ENCODE results near the gene LHFPL5.

Gene LHFPL5

DNA sequence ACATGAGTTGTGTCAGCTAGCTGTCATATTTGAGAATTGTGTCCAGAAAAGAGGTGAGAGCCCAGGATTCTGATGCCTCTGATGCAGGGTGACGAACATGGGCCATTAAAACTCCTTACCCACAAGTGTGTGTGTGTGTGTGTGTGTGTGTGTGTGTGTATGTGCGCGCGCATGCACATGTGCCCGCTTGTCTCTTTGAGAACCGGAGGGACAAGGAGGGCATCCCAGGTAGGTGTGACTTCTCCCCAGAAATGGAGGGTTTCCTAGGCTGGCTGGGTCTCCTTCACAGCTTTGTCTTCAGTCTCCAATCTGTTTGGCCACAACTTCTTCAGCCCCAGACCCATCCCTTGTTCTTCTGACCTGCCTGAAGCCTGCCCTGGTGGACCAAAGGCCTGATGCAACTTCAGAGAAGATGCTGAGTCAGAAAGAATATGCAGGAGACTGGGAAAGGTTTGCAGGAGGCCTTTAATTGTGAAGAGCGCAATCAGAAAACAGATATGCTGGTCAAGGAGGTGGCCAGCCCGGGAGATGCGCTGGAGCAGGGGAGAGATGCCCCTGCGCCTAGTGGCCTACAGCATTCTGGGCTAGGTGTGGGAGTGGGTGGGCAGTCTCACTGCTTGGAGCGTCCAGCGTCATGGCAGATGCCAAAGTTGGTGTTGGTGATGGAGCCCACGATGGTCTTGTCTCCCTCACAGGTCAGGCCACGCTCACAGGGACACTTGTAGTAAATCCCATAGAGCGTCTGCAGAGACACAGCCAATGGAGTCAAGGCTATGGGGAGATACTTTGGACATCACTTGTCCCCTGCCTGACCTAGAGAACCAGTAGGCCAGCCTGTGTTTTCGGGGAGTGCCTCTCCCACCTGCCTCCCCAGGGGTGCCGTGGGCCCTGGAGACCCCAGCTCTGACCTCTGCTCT lies 10.4 kb upstream of the LHFPL5 start:
- DNase-seq = no peak

DNA sequence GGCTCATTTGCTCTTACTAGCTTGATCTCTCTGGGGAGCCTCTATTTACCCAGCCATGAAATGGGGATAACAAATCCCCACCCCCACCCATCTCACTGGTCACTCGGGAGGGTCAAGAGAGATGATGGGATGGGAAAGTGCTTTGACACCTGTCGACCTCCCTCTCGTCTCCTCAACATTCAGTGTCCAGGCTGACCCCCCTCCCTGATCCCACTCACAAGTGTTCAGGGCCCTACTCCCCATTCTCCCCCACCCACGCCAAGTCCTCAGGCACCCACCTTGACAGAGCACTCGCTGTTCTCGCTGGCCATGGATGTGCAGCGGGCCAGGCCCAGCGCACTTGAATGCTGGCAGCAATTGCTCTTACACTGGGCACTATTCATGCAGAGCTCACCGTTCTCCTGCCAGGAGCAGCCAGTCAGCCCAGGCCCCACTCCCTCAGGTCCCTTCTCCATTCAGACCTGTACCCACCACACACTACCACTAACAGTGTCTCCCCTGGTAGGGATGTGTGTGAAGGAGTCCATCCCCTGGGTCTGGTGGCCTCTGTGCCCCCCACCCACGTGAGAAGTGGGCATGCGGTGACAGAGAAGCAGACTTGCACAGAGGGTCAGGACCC lies 9.6 kb upstream of the LHFPL5 start:
- no peak for DNase-seq

DNA sequence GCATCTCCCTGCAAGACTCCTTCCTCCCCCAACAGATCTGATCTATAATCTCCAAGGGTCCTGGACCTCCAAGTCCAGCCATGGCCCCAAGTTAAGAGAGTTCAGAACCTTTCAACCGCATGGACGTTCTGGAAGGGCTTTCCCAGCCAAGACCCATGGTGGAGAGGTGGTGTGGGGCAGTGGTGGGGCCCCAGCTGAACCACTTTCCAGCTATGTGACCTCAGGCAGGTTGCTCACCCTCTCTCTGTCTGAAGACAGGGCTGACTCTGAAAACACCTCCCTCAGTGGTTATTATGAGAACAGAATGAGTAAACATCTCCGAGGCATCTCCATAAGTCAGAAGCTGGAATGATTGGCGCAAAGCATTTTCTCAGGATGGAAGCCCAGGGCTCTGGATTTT lies 8.9 kb upstream of the LHFPL5 start:
- DNase-seq = no peak

DNA sequence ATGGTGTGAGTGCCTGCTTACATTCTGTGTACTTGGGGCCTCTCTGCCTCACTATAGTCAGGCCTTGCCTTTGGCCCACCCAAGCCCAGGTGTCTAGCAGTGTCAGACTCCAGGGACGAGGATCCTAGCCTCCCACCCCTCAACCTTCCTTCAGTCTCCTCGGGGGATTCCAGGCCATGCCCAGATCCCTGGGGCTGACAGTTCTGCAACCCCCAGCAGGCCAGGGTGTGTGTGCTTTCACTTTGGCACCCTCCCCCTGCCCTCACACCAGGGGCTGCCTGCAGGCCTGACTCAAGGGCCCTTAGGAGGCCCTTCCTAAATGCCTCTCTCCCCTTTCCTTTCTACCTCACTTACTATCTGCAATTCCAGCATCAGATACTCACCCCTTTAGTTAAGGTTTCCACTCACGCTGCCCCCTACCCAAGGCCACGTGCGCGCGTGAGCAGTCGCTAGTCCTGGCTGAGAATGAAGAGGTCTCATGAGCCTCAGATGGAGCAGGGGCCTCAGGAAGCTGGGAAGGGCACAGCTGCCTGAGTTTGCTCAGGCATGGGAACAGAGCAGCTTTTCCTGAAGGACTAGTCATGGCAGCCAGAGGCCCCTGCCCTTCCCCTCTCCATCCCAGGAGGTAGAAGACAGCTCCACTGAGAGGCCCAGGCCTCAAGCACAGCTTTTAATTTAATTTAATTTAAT lies 7.2 kb upstream of the LHFPL5 start:
- DNase-seq = peak; percentile 20

DNA sequence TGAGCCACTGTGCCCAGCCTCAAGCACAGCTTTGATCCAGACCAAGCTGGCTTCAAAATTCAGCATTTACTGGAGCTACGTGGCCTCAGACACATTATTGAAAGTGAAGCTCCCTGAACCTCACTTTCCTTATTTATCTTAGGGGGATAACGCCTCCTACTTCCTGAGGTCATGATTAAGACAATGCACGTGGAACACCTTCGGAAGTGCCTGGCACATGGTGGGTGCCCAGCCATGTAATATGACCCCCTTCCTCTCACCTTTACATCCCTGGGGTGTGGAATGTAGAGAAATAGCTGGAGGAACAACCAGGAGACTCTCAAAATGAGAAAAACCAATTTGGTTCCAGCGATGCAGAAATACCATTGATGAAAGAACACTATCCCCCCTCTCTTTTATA lies 6.4 kb upstream of the LHFPL5 start:
- DNase-seq = no peak

DNA sequence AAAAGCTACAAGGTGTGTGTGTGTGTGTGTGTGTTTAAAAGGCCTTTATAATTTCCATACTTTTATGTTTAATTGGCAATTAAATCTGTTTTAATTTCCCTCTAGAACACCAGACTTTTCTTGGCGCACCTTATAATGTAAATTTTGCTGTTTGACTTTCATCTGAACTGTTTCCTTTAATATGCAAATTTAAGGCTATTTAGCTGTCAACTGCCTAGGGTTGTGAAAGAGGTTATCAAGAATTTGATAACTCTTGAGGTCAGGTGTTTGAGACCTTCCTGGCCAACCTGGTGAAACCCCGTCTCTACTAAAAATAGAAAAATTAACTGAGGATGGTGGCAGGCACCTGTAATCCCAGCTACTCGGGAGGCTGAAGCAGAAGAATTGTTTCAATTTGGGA lies 4.0 kb upstream of the LHFPL5 start:
- DNase-seq = no peak

DNA sequence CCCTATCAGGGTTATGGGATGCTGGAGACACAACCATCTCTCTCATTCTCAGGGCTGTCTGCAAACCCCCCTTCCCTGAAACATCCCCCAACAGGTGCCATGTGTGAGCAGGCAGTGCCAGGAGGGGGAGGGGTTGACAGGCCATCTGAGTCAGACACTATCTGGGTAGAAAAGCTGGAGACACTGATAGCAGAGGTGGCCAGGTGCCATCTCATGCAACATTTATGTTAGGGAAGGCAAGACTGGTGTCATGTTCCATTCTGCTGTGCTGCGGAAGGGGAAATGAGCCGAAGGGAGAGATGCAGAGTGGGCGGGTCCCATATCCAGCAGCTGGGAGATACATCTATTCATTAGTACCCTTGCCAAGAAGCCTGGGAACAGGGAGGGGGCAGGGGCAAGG lies 3.5 kb downstream of the LHFPL5 start:
- peak; percentile 66 for DNase-seq

DNA sequence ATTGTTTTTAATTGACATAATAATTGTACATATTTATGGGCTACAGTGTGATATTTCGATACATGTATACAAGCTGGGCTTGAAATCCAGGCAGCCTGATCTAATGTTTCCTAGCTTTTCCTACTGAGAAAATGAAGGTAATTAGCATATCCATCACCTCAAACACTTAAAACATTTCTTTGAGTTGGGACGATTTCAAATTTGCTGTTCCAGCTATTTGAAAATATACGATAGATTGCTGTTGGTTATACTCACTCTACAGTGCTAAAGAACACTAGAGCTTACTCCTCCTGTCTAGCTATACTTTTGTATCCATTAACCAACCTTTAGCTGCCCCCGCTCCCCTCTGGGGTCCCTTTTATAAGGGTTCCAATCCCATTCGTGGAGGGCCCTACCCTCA lies 4.7 kb downstream of the LHFPL5 start:
- DNase-seq = no peak

DNA sequence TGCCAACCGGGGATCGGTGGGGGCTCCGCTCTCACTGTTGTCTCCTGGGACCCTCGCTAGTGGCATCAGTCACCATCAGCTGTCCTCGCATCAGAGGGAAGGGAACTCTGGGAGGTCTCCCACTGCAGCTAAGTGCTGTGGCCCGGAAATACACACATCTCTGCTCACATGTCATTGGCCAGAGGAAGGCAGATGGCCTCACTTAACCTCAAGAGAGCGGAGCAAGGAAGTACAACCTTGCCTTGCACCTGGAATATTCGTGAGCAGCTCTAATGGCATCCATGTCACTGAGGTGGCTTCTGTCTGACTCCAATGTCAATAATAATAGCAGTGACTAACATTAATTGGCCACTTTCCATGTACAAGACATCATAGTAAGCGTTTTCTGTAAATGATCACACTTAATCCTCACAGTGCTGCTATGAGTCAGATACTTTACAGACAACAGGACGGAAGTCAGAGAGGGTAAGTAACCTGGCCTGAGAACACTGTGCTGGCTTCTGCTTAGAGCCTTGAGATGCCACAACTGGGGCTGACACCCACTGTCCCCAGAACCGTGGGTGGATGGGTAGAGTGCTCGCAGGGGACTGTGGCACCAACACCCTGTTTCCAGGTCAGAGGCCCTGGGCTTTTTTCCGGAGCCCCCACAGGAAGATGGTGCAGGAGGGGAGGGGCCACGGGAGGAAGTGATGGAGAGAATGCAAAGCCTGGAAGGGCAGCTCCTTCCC lies 6.0 kb downstream of the LHFPL5 start:
- peak; percentile 94 for DNase-seq

DNA sequence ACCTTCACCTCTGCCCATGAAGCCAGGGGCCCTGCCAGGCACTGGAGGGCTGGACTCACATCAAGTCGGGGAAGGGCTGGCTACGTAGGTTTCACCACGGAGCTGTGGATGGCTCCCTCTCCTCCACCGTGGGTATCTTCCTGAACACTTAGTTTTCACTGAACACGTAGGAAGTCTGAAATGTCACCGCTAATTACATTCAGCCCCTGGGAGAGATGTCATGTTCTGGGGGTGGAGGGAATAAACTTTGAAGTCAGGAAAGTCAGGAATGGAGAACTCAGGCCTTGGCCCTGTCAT lies 6.5 kb downstream of the LHFPL5 start:
- no peak for DNase-seq

DNA sequence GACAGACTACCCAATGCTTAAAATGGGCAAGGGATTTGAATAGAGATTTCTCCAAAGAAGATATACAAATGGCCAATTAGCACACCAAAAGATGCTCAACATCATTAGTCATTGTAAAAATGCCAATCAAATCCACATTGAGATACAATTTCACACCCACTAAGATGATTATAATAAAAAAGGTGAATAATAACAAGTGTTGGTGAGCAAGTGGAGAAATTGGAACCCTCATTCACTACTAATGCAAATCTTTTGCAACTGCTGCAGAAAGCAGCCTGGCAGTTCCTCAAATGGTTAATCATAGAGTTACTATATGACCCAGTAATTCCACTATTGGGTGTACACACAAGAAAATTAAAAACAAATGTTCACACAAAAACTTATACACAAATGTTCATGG lies 12.4 kb downstream of the LHFPL5 start:
- no peak for DNase-seq

DNA sequence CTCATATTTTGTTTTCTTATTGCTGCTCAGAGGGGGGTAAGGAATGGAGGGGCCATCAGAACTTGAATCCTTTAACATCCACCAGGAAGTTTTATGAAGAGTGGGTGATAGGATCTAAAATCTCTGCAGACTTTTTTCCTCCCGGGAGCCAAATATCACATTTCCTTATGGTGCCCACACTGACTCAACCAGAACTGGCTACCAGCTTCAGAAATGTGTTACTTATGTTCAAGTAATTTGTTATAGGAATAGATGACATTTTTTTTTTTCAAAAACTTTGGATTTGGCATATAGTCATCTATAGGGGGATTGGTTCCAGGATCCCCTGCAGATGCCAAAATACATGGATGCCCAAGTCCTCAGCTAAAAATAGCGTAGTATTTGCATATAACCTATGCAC lies 18.4 kb downstream of the LHFPL5 start:
- no peak for DNase-seq

DNA sequence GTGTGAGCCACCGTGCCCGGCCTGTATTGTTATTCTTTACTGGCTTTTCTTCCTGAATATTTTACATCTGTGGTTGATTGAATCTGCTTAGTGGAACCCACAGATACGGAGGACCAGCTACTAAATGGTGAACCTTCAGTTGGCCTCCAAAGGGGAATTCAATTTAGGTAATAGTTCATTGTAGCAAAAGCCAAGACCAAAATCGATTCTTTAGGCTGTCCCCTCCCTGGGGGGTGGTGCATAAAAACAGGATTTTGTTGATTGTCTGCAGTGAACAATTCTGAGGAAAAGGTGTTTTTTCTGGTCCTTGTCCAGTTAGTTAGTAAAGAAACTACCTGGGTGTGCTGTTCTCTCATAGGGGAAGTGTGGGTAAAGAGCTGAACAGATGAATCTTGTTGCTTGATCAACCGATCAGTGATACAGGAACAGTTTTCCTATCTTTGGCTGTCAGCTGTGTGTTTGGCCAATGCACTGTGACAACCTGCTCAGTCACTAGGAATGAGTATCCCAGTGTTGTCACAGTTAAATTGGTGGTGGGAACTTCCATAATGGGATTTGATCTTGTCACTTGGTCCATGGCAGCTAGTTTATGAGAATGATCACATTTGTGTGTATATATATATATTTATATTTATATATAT lies 19.5 kb downstream of the LHFPL5 start:
- DNase-seq = no peak

DNA sequence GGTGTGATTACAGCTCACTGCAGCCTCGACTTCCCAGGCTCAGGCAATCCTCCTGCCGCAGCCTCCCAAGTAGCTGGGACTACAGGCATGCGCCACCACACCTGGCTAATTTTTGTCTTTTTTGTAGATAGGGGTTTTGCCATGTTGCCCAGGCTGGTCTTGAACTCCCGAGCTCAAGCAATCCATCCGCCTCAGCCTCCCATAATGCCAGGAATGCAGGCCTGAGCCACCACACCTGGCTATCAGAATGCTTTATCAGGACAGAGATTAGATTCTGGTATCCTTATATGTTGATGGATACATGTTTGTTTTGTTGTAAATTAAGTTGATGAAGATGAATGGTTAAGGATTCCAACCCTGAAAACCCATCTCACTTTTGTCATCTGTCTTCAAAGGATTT lies 24.2 kb downstream of the LHFPL5 start:
- no peak for DNase-seq

DNA sequence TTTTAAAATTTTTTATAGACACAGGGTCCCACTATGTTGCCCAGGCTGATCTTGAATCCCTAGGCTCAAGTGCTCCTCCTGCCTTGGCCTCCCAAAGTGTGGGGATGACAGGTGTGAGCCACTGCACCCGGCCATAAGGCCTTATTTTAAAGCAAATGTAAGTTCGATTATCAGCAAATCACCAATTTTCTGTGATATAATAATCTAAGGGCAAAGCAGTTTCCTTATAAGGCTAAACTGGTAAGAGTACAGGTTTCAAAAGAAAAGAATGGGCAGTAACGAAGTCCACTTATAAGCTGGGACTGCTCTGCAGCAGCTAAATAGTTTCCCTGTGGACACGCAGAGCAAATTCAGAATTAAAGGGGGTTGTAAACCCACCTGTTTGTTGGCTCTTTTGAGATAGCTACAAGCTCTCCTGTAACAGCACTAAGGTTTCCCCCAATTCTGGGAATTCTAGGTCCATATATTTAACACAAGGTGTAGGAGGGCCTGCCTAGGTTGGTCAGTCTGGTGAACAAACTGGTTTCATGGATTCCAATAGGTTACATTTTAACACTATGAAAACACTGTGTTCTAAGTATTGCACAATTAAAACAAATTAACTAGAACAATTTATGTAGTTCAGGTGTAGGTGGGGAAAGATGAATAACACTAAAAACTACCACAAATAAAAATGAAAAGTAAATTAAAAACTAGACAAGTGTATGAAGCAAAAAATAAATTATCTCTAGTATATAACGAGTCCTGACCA lies 26.3 kb downstream of the LHFPL5 start:
- DNase-seq = no peak

DNA sequence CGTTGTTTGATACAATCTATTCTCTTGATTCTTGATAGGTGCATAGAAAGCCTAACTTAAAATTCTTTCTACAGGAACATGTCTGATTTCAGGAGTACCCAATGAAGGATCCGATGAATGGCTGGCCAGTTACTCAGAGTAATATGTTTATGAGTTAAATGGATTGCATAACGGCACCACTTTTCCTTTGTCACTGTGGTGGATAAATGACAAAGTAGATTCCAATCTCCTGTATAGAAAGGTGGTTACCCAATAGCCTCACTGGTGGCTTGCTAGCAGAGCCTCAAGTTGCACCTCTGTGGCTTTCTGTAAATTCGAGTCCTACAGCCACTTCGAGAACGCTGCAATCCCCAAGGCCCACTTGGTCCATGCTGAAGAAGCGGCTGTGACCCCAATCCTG lies 28.4 kb downstream of the LHFPL5 start:
- no peak for DNase-seq

DNA sequence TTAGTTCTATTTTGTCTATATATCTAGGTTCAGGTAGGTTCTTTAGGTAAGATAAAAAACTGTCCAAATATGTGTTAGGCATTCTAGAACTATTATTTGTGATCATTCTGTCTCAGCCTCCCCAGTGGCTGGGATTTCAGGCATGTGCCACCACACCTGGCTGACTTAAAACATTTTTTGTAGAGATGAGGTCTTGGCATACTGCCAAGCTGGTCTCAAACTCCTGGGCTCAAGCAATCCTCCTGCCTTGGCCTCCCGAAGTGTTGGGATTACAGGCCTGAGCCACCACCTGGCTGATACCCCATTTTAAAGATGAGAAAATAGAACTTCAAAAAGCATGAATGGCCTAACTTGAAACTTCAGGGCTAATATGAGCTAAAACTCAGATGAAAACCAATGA lies 33.9 kb downstream of the LHFPL5 start:
- no peak for DNase-seq

DNA sequence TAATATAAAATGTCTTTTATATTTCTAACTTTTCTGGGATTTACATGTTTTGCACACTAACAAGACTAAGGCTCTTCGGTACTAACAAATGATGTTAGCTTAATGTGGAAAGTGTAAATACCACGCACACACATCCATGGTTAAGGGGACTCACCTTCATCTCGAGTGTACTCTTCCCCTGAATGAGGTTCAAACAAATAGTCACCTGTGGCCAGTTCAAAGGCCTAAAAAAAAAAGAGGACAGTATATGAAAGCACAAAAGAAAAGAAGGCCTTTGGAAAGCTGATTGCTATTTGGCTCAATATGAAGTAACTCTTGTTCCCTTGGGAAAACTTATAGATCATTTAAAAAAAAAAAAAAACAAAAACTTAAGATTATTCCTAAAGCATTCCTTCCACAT lies 37.2 kb downstream of the LHFPL5 start:
- no peak for DNase-seq

DNA sequence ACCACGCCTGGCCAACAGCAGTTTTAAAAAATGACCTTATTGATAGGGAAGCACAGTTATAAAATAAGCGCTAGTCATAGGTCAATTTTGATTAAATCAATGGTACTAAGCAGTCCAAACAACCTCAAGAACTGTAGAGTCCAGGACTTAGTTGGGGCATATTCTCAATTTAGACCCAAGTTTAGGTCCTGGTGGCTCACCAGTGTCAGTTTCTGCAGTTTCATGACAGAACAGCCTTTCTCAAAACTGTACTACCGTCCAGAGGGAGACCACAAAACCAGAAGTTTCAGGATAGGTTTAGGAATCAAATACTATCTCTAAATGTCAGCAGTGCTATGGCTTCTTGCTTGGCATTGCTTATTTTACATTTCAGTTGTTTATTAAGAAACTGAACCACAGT lies 39.1 kb downstream of the LHFPL5 start:
- DNase-seq = no peak

DNA sequence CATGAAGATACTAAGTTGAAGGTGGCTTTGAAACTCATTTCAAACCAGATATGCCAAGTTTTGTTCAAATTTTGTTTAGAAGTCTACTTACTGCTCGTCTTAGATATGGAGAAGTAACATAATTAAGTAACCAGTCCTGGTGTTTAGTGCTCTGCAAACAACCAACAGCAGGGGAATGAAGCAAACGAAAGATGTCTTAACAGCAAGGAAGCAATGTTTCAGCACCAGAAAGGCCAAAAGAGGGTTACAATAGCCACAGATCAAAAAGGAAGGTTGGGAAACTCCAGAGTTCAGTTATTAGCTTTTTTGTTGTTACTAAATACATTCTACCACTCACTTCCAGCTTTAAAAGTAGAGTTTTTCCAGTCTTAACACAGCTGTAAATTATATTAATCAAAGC lies 45.1 kb downstream of the LHFPL5 start:
- no peak for DNase-seq

DNA sequence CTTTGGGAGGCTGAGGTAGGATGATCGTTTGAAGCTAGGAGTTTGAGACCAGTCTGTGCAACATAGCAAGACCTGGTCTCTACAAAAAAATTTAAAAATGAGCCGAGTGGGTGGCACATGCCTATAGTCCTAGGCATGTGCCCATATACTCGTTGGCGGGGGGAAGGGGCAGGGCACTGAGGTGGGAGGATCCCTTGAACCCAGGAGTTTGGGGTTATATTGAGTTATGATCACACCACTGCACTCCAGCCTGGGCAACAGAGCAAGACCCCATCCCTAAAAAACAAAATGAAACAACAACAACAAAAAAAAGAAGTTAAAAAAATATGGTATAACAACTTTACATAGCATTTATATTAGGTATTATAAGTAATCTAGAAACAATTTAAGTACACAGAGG lies 47.8 kb downstream of the LHFPL5 start:
- no peak for DNase-seq

DNA sequence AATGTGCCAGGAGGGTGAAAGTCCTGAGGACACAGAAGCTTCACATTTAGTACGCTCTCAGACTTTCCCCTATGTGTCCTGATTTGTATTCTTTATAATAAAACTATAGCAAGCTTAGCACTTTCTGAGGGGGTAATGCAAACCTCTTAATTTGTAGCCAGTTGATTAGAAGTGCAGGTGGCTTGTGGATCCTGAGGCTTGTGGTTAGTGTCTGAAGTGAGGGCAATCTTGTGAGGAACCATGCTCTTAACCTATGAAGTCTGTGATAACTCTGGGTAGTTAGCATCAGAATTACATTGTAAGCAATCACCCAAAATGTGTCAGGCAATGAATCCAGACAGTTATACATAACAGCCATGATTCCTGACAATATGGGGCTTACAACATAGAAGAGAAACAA lies 51.1 kb downstream of the LHFPL5 start:
- DNase-seq = no peak
